Measurements from ENCODE around the gene MS4A2.
"Not testable (repeated sequence)": the region's sequence is repeated elsewhere in the genome, so short reads cannot be mapped to it uniquely, and the experiment has no call there.

- TF ChIP-seq CTCF (IDR thresholded peaks at IDR 0.05; ENCODE audit: borderline replicate concordance, extremely low read depth, low read length, poor library complexity, severe bottlenecking); EZH2 (IDR thresholded peaks at IDR 0.05; ENCODE audit: borderline replicate concordance, low read depth, low read length, severe bottlenecking): not testable (repeated sequence)
Measured at GRCh38 chr11:60050422-60050821, 38.0 kb upstream of the MS4A2 start.
